T-helper 1 cell (primary cell): ENCODE results near the gene KNOP1.
"Not testable (repeated sequence)": the region's sequence is repeated elsewhere in the genome, so short reads cannot be mapped to it uniquely, and the experiment has no call there.

Experiments used
- DNase-seq, 5 donors: peaks; one replicate each; pipeline ENCODE4 v3.0.0-alpha.2; 2012 to 2020

The KNOP1 gene

GRCh38 chr16:19680881-19681340 is 37.1 kb downstream of the KNOP1 start:
- DNase-seq: no peak

DNA sequence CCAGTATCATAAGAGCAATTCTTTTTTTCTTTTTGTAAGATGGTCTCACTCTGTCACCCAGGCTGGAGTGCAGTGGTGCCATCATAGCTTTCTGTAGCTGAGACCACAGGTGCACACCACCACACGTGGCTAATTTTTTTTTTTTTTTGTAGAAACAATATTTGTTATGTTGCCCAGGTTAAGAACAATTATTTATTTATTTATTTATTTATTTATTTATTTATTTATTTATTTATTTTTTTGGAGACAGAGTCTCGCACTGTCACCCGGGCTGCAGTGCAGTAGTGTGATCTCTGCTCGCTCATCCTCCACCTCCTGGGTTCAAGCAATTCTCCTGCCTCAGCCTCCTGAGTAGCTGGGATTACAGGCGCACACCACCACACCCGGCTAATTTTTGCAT is 38.7 kb downstream of the KNOP1 start:
- DNase-seq: not testable (repeated sequence)

DNA sequence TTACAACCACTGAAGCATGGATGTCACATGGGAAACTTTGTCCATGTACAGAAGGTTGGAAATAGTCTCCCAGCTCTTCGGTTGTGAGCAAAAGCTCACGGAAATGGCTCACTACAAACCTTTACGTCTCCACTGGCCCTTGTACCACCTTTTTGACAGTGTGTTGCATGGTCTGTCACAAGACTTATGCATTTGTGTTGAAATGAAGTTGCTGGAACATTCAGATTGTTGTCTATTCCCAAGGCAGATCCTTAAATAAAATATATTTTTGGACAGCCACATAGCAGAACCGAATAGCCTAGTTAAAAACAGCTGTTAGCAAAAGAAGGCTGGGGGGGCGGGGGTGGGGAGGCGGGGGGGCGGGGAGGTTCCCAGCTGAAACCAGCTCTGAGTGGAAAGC is 39.2 kb downstream of the KNOP1 start:
- no peak for DNase-seq

DNA sequence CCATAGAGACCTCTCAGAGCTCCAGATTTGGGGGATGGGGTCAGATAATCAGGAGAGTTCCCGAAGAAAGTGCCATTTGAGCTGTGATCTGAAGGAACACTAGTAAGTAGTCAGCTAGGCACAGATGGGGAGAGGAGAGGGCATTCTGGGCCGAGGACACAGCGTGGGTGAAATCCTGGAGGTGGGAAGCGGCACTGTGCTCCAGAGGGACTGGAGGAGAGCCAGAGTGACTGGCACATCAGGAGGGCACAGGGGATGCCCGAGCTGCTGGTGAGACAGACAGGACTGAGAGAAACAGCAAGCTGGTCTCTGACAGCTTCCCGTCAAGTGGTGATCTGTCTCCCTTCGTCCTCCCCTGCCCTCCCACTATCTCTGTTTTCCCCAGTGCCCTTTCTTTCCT is 40.6 kb downstream of the KNOP1 start:
- no peak for DNase-seq

- no peak for DNase-seq
These were observed 43.5 kb downstream of the KNOP1 start for GRCh38 chr16:19674485-19674884.

- no peak for DNase-seq
These were observed 45.6 kb downstream of the KNOP1 start for GRCh38 chr16:19672378-19672777.

DNA sequence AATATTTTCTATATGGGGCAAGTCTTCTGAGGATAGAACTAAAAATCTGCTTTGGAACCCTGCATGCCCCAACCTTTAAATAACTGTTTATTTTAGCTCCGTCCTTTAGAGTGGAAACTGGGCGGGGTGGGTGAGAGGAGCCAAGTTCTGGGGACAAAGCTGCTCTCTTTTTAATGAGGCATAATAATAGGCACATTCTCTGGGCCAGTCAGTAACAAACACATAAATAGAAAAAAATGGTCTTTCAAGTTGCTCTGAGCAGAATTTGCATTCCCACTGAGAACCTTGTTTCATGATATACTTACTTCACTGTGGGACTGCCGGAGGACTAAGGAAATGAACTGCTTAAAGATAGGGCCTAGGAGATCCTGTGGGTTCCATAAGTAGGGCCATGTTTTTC is 51.5 kb downstream of the KNOP1 start:
- DNase-seq: no peak

GRCh38 chr16:19665313-19665712 is 52.7 kb downstream of the KNOP1 start:
- DNase-seq: not testable (repeated sequence)

DNA sequence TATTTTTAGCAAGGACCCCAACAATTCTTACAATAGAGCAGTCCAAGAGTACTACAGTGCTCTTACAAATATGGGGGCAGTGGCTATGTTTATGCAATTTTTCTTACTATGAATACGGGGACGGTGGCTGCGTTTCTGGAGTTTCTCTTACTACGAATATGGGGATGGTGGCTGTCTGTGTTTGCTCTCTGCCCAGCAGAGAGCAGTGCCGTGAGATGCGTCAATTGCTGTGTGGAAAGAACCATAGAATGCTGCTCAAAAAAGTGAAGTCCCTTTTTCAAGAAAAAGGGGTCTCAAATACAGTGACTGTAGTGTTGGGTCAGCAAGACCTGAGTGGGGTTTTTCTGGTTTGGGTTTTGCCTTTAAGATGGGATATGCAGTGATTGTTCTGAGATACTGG is 53.9 kb downstream of the KNOP1 start:
- DNase-seq: no peak

DNA sequence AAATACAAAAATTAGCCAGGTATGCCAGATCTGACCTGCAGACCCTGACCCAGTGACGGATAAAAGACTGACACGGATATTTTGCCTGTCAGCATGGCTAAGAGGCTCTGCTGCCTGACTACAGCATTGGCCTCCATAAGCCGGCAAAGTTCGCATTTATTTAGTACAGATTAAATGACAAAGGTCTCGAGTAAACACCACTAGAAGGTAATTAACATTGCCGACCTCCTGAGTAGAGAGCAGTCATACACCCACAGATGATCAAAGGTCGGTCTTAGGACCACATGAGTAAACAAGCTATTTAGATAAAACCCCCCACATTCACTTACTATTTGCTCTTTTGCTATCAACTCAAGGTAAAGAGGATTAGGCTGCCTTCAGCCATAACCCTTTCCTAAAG is 55.7 kb downstream of the KNOP1 start:
- no peak for DNase-seq

DNA sequence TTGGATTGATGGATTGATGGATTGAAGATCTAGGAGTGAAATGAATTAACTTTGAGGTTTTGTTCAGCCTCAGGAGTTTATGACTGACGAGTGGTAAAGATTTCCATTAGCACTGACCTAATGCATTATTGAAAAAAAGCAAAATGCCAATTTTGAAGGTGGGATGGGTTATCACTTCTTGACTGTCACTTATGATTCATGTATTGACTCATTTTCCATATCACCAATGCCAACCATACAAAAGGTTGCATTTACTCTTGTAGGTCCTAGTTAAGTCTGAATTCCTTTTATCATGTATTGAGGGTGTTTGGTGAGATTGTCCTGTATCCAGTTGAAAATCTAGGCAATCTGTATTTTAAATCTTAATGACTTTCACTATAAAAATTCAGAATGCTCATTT is 57.6 kb downstream of the KNOP1 start:
- no peak for DNase-seq

GRCh38 chr16:19659554-19659953 is 58.5 kb downstream of the KNOP1 start:
- DNase-seq: no peak

DNA sequence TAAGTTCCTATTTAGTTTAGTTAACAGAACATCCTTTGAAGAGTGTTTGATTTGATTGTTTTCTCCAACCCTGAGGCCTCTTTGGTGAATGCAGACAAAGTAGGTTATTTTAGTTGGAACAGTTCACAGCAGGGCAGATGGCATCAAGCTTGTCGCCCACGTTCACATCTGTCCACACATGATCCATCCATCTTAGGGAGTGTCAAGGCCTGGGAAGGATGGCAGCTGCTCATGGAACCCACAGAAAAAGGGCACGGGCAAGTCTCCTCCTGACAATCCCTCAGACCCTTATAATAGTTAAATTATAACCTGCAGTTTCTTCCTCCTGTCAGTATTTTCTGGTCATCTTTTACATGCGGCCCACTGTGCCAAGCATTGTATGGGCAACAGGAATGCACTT is 60.2 kb downstream of the KNOP1 start:
- DNase-seq: no peak

DNA sequence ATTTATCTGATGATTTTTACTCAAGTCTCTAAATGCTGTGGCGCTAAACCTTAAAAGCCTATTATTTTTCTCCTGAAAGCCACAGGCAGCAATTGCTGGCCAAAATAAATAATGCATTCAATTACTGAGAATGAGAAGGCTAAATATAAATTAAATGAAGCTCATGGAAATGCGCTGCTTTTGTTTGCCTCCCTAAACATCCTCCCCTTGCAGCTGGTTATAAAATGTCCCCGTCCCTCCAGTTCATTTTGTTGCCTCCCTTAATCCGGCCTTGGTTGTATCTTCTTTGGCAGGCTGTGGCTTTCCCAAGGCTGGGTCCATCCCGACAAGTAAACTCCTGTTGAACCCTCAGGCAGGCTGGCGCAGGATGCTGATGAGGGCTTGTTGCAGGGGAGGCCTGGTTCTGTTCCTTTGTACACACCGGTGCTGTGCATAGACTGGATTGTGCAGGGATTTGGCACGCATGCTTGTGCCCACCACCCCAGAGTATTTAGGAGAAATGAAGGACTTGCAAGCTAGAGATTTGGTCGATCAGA is 62.7 kb downstream of the KNOP1 start:
- no peak for DNase-seq

- DNase-seq: no peak
These were observed 63.9 kb downstream of the KNOP1 start for GRCh38 chr16:19654147-19654546.
